ENCODE results near the gene GH1.
"Not testable (repeated sequence)": the region's sequence is repeated elsewhere in the genome, so short reads cannot be mapped to it uniquely, and the experiment has no call there.

GH1 gene

DNA sequence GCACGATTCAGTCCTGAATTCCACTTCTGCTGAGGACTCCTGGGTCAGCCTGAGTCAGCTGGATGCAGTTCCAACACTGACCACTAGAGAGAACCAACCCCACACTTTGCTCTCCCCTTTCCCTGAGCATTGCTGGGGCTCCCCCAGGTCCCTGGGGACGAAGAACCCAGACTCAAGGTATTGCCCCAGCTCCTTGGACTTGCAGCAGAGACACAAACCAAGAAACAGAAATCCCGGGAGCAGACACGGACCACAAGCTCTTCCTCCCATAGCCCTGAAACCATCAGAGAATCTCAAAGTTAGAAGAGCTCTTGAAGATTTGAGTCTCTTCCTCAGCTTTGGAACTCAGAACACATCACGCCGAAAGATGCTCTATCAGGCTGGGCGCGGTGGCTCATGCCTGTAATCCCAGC, 678 bp upstream of the GH1 start:
- DNase-seq, result peak; percentile 66 to 83 (median 71)
- H3K27me3 ChIP-seq (replicated peaks in 2 of 5; ENCODE audit: control insufficient read depth in 4 of 5, insufficient read depth in 5 of 5, low read length in 4 of 5), result no peaks in the 10 kb centered on the region
- WGBS (ENCODE audit: insufficient coverage), result 60% methylated on average over 7 of the region's 8 CpGs
- H3K4me1 ChIP-seq (ENCODE audit: control extremely low read depth in 1 of 4, control insufficient read depth in 4 of 4, insufficient read depth in 4 of 4, low read length in 3 of 4), result peaks cover 0 to 5% (median 0%) of the 10 kb centered on the region in 4 experiments
- CTCF ChIA-PET, result interaction anchor here (0.6 to 5.8 kb wide), 34 partner anchors 12 to 563 kb away, joined by 3 to 100 read pairs (median 6); partner anchors contain the start of genes CD79B and ERN1
- no peaks in the 10 kb centered on the region for H3K9me3 ChIP-seq (ENCODE audit: control extremely low read depth in 1 of 5, control insufficient read depth in 4 of 5, insufficient read depth in 2 of 5, low read depth in 1 of 5, low read length in 4 of 5)
- POLR2A ChIA-PET, result interaction anchor here (0.7 to 1.0 kb wide), 2 partner anchors 81 to 227 kb away, joined by 3 to 4 read pairs; no protein-coding TSS in a partner anchor
- no peak overlapping the region for H3K27ac ChIP-seq (ENCODE audit: insufficient read depth in 1 of 2, low read depth in 1 of 2, low read length in 2 of 2, poor library complexity in 1 of 2, severe bottlenecking in 2 of 2)
- no peak overlapping the region for H3K4me3 ChIP-seq (ENCODE audit: control insufficient read depth in 1 of 7, extremely low read depth in 1 of 7, insufficient read depth in 4 of 7, low read depth in 2 of 7, low read length in 6 of 7)
- no peaks in the 10 kb centered on the region for H3K36me3 ChIP-seq (ENCODE audit: control insufficient read depth in 4 of 4, insufficient read depth in 4 of 4, low read length in 3 of 4)

DNA sequence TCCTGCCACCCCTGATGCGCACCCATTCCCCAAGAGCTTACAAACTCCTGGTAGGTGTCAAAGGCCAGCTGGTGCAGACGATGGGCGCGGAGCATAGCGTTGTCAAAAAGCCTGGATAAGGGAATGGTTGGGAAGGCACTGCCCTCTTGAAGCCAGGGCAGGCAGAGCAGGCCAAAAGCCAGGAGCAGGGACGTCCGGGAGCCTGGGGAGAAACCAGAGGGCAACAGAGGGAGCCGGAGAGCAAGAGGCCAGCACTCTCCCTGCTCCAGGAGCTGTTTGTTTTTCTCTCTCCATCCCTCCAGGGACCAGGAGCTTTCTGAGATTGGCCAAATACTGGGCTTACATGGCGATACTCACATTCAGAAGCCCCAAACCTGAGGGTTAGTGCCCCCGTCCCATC, 334 bp downstream of the GH1 start:
- no peaks in the 10 kb centered on the region for H3K27me3 ChIP-seq (replicated peaks in 2 of 5; ENCODE audit: control insufficient read depth in 4 of 5, insufficient read depth in 5 of 5, low read length in 4 of 5)
- WGBS (ENCODE audit: insufficient coverage), result 94% methylated on average over 9 of the region's 10 CpGs
- DNase-seq, result no peak
- ChIA-PET CTCF (interaction anchor here (0.6 to 5.8 kb wide), 20 partner anchors 13 to 549 kb away, joined by 3 to 100 read pairs (median 10); partner anchors contain the start of genes CD79B and ERN1), POLR2A (interaction anchor here (0.7 kb wide), 1 partner anchor 85 kb away, joined by 3 read pairs; no protein-coding TSS in a partner anchor)
- no peak overlapping the region for H3K27ac ChIP-seq (ENCODE audit: insufficient read depth in 1 of 2, low read depth in 1 of 2, low read length in 2 of 2, poor library complexity in 1 of 2, severe bottlenecking in 2 of 2)
- H3K4me1 ChIP-seq (ENCODE audit: control extremely low read depth in 1 of 4, control insufficient read depth in 4 of 4, insufficient read depth in 4 of 4, low read length in 3 of 4), result peaks cover 0 to 5% (median 0%) of the 10 kb centered on the region in 4 experiments
- no peaks in the 10 kb centered on the region for H3K36me3 ChIP-seq (ENCODE audit: control insufficient read depth in 4 of 4, insufficient read depth in 4 of 4, low read length in 3 of 4)
- H3K4me3 ChIP-seq (ENCODE audit: control insufficient read depth in 1 of 7, extremely low read depth in 1 of 7, insufficient read depth in 4 of 7, low read depth in 2 of 7, low read length in 6 of 7), result no peak overlapping the region
- H3K9me3 ChIP-seq (ENCODE audit: control extremely low read depth in 1 of 5, control insufficient read depth in 4 of 5, insufficient read depth in 2 of 5, low read depth in 1 of 5, low read length in 4 of 5), result no peaks in the 10 kb centered on the region

DNA sequence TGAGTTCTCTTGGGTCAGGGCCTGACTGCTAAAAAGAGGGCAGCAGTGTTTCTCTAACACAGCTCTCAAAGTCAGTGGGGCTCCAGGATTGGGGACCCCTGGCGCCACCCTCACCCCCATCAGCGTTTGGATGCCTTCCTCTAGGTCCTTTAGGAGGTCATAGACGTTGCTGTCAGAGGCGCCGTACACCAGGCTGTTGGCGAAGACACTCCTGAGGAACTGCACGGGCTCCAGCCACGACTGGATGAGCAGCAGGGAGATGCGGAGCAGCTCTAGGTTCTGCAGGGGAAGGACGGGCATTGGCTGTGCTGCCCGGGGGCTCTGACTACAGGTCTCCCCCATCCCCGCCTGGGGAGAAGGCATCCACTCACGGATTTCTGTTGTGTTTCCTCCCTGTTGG, 993 bp downstream of the GH1 start:
- H3K27me3 ChIP-seq (replicated peaks in 2 of 5; ENCODE audit: control insufficient read depth in 4 of 5, insufficient read depth in 5 of 5, low read length in 4 of 5), result no peaks in the 10 kb centered on the region
- peaks cover 0 to 5% (median 0%) of the 10 kb centered on the region in 4 experiments for H3K4me1 ChIP-seq (ENCODE audit: control extremely low read depth in 1 of 4, control insufficient read depth in 4 of 4, insufficient read depth in 4 of 4, low read length in 3 of 4)
- no peaks in the 10 kb centered on the region for H3K36me3 ChIP-seq (ENCODE audit: control insufficient read depth in 4 of 4, insufficient read depth in 4 of 4, low read length in 3 of 4)
- WGBS (ENCODE audit: insufficient coverage), result 96% methylated on average over 13 of the region's 13 CpGs
- no peak overlapping the region for H3K4me3 ChIP-seq (ENCODE audit: control insufficient read depth in 1 of 7, extremely low read depth in 1 of 7, insufficient read depth in 4 of 7, low read depth in 2 of 7, low read length in 6 of 7)
- POLR2A ChIA-PET, result no interaction called here
- CTCF ChIA-PET, result interaction anchor here (0.6 to 5.8 kb wide), 12 partner anchors 13 to 549 kb away, joined by 3 to 100 read pairs (median 22); partner anchors contain the start of genes CD79B and ERN1
- H3K9me3 ChIP-seq (ENCODE audit: control extremely low read depth in 1 of 5, control insufficient read depth in 4 of 5, insufficient read depth in 2 of 5, low read depth in 1 of 5, low read length in 4 of 5), result no peaks in the 10 kb centered on the region
- no peak for DNase-seq
- H3K27ac ChIP-seq (ENCODE audit: insufficient read depth in 1 of 2, low read depth in 1 of 2, low read length in 2 of 2, poor library complexity in 1 of 2, severe bottlenecking in 2 of 2), result no peak overlapping the region

DNA sequence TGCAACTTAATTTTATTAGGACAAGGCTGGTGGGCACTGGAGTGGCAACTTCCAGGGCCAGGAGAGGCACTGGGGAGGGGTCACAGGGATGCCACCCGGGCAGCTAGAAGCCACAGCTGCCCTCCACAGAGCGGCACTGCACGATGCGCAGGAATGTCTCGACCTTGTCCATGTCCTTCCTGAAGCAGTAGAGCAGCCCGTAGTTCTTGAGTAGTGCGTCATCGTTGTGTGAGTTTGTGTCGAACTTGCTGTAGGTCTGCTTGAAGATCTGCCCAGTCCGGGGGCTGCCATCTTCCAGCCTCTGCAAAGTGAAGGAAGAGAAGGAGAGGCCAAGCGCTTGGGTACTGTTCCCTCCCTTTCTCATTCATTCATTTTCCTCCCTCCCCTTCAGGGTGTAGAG, 1.4 kb downstream of the GH1 start:
- POLR2A ChIA-PET; DNase-seq; H3K36me3 ChIP-seq (ENCODE audit: control insufficient read depth in 4 of 4, insufficient read depth in 4 of 4, low read length in 3 of 4); H3K4me3 ChIP-seq (ENCODE audit: control insufficient read depth in 1 of 7, extremely low read depth in 1 of 7, insufficient read depth in 4 of 7, low read depth in 2 of 7, low read length in 6 of 7); H3K4me1 ChIP-seq (ENCODE audit: control extremely low read depth in 1 of 4, control insufficient read depth in 4 of 4, insufficient read depth in 4 of 4, low read length in 3 of 4); H3K27me3 ChIP-seq (replicated peaks in 2 of 5; ENCODE audit: control insufficient read depth in 4 of 5, insufficient read depth in 5 of 5, low read length in 4 of 5); H3K27ac ChIP-seq (ENCODE audit: insufficient read depth in 1 of 2, low read depth in 1 of 2, low read length in 2 of 2, poor library complexity in 1 of 2, severe bottlenecking in 2 of 2); H3K9me3 ChIP-seq (ENCODE audit: control extremely low read depth in 1 of 5, control insufficient read depth in 4 of 5, insufficient read depth in 2 of 5, low read depth in 1 of 5, low read length in 4 of 5): not testable (repeated sequence)
- WGBS (ENCODE audit: insufficient coverage), result 100% methylated on average over 4 of the region's 11 CpGs
- CTCF ChIA-PET, result interaction anchor here (0.9 to 5.8 kb wide), 10 partner anchors 13 to 216 kb away, joined by 3 to 100 read pairs (median 14); partner anchors contain the start of gene CD79B

DNA sequence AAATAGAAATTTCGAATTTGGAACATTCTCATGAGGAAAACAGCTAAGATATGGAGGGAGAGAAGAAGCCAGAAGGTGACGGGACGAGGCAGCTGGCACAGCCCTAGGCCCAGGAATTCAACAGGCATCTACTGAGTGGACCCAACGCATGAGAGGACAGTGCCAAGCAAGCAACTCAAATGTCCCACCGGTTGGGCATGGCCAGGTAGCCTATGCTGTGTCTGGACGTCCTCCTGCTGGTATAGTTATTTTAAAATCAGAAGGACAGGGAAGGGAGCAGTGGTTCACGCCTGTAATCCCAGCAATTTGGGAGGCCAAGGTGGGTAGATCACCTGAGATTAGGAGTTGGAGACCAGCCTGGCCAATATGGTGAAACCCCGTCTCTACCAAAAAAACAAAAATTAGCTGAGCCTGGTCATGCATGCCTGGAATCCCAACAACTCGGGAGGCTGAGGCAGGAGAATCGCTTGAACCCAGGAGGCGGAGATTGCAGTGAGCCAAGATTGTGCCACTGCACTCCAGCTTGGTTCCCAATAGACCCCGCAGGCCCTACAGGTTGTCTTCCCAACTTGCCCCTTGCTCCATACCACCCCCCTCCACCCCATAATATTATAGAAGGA, 2.0 kb downstream of the GH1 start:
- ChIA-PET POLR2A (no interaction called here), CTCF (interaction anchor here (0.8 to 5.5 kb wide), 13 partner anchors 12 to 224 kb away, joined by 3 to 100 read pairs (median 9); no protein-coding TSS in a partner anchor)
- Histone ChIP-seq H3K4me1 (ENCODE audit: control extremely low read depth in 1 of 4, control insufficient read depth in 4 of 4, insufficient read depth in 4 of 4, low read length in 3 of 4) (peaks cover 0 to 5% (median 0%) of the 10 kb centered on the region in 4 experiments), H3K36me3 (ENCODE audit: control insufficient read depth in 4 of 4, insufficient read depth in 4 of 4, low read length in 3 of 4) (no peaks in the 10 kb centered on the region), H3K27me3 (replicated peaks in 2 of 5; ENCODE audit: control insufficient read depth in 4 of 5, insufficient read depth in 5 of 5, low read length in 4 of 5) (no peaks in the 10 kb centered on the region), H3K27ac (ENCODE audit: insufficient read depth in 1 of 2, low read depth in 1 of 2, low read length in 2 of 2, poor library complexity in 1 of 2, severe bottlenecking in 2 of 2) (no peak overlapping the region), H3K4me3 (ENCODE audit: control insufficient read depth in 1 of 7, extremely low read depth in 1 of 7, insufficient read depth in 4 of 7, low read depth in 2 of 7, low read length in 6 of 7) (no peak overlapping the region), H3K9me3 (ENCODE audit: control extremely low read depth in 1 of 5, control insufficient read depth in 4 of 5, insufficient read depth in 2 of 5, low read depth in 1 of 5, low read length in 4 of 5) (no peaks in the 10 kb centered on the region)
- DNase-seq, result no peak
- WGBS (ENCODE audit: insufficient coverage), result 98% methylated on average over 10 of the region's 12 CpGs

DNA sequence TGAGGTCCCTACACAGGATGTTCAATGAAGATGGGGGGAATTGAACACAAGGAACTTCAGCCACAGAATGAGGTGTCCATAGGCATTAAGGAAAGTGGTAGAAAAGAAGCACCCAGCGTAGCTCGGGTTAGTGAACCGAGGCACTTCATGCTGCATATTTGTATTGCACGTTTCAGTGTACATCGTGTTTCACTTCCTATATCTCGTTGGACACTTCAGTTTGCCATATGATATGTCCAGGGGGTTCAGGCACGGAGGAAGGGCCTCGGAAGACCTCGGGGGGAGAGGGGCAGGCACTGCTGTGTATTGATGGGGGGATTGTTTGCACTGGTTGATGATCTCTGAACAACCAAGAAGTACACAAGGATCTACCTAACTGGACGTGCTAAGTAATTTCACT, 2.9 kb downstream of the GH1 start:
- H3K4me1 ChIP-seq (ENCODE audit: control extremely low read depth in 1 of 4, control insufficient read depth in 4 of 4, insufficient read depth in 4 of 4, low read length in 3 of 4); H3K9me3 ChIP-seq (ENCODE audit: control extremely low read depth in 1 of 5, control insufficient read depth in 4 of 5, insufficient read depth in 2 of 5, low read depth in 1 of 5, low read length in 4 of 5); H3K27me3 ChIP-seq (replicated peaks in 2 of 5; ENCODE audit: control insufficient read depth in 4 of 5, insufficient read depth in 5 of 5, low read length in 4 of 5); H3K27ac ChIP-seq (ENCODE audit: insufficient read depth in 1 of 2, low read depth in 1 of 2, low read length in 2 of 2, poor library complexity in 1 of 2, severe bottlenecking in 2 of 2); DNase-seq; POLR2A ChIA-PET; H3K4me3 ChIP-seq (ENCODE audit: control insufficient read depth in 1 of 7, extremely low read depth in 1 of 7, insufficient read depth in 4 of 7, low read depth in 2 of 7, low read length in 6 of 7); H3K36me3 ChIP-seq (ENCODE audit: control insufficient read depth in 4 of 4, insufficient read depth in 4 of 4, low read length in 3 of 4): not testable (repeated sequence)
- CTCF ChIA-PET, result interaction anchor here (0.8 to 5.5 kb wide), 9 partner anchors 31 to 225 kb away, joined by 3 to 56 read pairs (median 9); no protein-coding TSS in a partner anchor
- 89% methylated on average over 6 of the region's 10 CpGs for WGBS (ENCODE audit: insufficient coverage)

DNA sequence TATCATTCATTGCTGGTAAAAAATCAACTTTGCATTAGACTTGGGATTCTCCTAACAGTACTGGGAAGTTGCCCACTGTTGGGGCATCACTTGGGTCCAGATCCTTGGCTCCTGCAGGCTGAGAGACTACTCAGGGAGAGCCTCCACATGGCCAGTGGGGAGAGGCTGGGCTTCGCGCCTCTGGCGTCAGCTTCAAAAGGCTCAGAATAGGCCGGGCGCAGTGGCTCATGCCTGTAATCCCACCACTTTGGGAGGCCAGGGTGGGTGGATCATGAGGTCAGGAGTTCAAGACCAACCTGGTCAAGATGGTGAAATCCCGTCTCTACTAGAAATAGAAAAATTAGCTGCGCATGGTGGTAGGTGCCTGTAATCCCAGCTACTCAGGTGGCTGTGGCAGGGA, 4.2 kb downstream of the GH1 start:
- WGBS (ENCODE audit: insufficient coverage), result 100% methylated on average over 7 of the region's 7 CpGs
- Histone ChIP-seq H3K9me3 (ENCODE audit: control extremely low read depth in 1 of 5, control insufficient read depth in 4 of 5, insufficient read depth in 2 of 5, low read depth in 1 of 5, low read length in 4 of 5) (no peaks in the 10 kb centered on the region), H3K4me1 (ENCODE audit: control extremely low read depth in 1 of 4, control insufficient read depth in 4 of 4, insufficient read depth in 4 of 4, low read length in 3 of 4) (peaks cover 0 to 5% (median 0%) of the 10 kb centered on the region in 4 experiments), H3K27ac (ENCODE audit: insufficient read depth in 1 of 2, low read depth in 1 of 2, low read length in 2 of 2, poor library complexity in 1 of 2, severe bottlenecking in 2 of 2) (no peak overlapping the region), H3K4me3 (ENCODE audit: control insufficient read depth in 1 of 7, extremely low read depth in 1 of 7, insufficient read depth in 4 of 7, low read depth in 2 of 7, low read length in 6 of 7) (no peak overlapping the region), H3K36me3 (ENCODE audit: control insufficient read depth in 4 of 4, insufficient read depth in 4 of 4, low read length in 3 of 4) (no peaks in the 10 kb centered on the region), H3K27me3 (replicated peaks in 2 of 5; ENCODE audit: control insufficient read depth in 4 of 5, insufficient read depth in 5 of 5, low read length in 4 of 5) (no peaks in the 10 kb centered on the region)
- ChIA-PET CTCF (interaction anchor here (0.8 to 5.5 kb wide), 5 partner anchors 32 to 111 kb away, joined by 3 to 24 read pairs (median 9); no protein-coding TSS in a partner anchor), POLR2A (no interaction called here)
- DNase-seq, result no peak

All from common myeloid progenitor, CD34-positive (primary cell).